Liver (tissue), 3 donors: ENCODE results near the gene PTBP3.

Source experiments
- NR2F2 ChIP-seq: IDR thresholded peaks from 2 replicates; pipeline ENCODE4 v1.6.1; 2016; ENCODE audit warnings: antibody characterized with exemption
- TAF1 ChIP-seq: conservative IDR thresholded peaks from 2 replicates; pipeline ENCODE4 v1.6.1; 2016; ENCODE audit warnings: antibody characterized with exemption, mild to moderate bottlenecking
- TF ChIP-seq, protein P1 (sequence below): fragments of 150-350 bp; IDR thresholded peaks from 2 replicates; pipeline ENCODE4 v1.5.1; 2017; ENCODE audit warnings: improper control_type of control experiment, low read depth, low read length; ENCODE audit not compliant: missing input control
- TF ChIP-seq, protein P2 (sequence below): IDR thresholded peaks from 2 replicates; pipeline ENCODE4 v1.6.1; 2016; ENCODE audit warnings: antibody characterized with exemption
- donor health status: healthy.
- donor health status: healthy.

DNA sequence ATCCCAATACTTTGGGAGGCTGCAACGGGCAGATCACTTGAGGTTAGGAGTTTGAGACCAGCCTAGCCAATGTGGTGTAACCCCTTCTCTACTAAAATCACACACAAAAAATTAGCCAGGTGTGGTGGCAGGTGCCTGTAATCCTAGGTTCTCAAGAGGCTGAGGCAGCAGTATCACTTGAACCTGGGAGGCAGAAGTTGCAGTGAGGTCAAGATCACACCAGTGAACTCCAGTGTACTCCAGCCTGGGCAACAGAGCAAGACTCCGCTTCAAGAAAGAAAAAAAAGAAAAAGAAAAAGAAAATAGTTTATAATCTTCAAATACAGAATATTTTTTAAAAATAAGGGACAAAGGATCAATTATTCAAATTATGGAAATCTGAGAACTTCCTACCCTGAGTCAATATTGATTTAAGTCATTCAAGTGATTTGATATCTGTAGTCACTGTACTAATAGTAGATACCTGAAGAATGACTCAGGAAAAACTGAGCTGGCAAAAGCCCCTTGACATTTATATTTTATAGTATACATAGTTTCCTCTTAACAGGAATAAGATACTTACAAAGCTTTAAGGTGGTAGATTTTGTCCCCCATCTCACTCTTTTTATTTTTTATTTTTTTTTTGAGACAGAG, 61.8 kb downstream of the PTBP3 start:
- TF ChIP-seq, protein P1, sequence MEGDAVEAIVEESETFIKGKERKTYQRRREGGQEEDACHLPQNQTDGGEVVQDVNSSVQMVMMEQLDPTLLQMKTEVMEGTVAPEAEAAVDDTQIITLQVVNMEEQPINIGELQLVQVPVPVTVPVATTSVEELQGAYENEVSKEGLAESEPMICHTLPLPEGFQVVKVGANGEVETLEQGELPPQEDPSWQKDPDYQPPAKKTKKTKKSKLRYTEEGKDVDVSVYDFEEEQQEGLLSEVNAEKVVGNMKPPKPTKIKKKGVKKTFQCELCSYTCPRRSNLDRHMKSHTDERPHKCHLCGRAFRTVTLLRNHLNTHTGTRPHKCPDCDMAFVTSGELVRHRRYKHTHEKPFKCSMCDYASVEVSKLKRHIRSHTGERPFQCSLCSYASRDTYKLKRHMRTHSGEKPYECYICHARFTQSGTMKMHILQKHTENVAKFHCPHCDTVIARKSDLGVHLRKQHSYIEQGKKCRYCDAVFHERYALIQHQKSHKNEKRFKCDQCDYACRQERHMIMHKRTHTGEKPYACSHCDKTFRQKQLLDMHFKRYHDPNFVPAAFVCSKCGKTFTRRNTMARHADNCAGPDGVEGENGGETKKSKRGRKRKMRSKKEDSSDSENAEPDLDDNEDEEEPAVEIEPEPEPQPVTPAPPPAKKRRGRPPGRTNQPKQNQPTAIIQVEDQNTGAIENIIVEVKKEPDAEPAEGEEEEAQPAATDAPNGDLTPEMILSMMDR, result no peak
- TF ChIP-seq TAF1 (no peak), NR2F2 (no peak)
- TF ChIP-seq, protein P2, sequence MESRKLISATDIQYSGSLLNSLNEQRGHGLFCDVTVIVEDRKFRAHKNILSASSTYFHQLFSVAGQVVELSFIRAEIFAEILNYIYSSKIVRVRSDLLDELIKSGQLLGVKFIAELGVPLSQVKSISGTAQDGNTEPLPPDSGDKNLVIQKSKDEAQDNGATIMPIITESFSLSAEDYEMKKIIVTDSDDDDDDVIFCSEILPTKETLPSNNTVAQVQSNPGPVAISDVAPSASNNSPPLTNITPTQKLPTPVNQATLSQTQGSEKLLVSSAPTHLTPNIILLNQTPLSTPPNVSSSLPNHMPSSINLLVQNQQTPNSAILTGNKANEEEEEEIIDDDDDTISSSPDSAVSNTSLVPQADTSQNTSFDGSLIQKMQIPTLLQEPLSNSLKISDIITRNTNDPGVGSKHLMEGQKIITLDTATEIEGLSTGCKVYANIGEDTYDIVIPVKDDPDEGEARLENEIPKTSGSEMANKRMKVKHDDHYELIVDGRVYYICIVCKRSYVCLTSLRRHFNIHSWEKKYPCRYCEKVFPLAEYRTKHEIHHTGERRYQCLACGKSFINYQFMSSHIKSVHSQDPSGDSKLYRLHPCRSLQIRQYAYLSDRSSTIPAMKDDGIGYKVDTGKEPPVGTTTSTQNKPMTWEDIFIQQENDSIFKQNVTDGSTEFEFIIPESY, result no peak
